H9 (cell line): ENCODE results near the gene ITSN1. TPM values are rescaled to one million over a fixed set of nuclear protein-coding genes. Genes with fewer than 3 reads are reported as not detected.
A peak's percentile ranks its signal among the peaks of the same experiment; 100 is the strongest.

ENCODE experiments used
- DNase-seq: peaks from one replicate; pipeline ENCODE4 v3.0.0-alpha.2; 2017
- H2AFZ ChIP-seq: one replicate; pipeline ENCODE4 v1.6.1; 2013; ENCODE audit warnings: mild to moderate bottlenecking, low read length, control low read depth, moderate library complexity
- H2AK5ac ChIP-seq: 2 replicates; pipeline ENCODE4 v1.6.1; 2013; ENCODE audit warnings: low read length, control low read depth, mixed read lengths; ENCODE audit not compliant: insufficient read length
- H2BK120ac ChIP-seq: one replicate; pipeline ENCODE4 v1.6.1; 2013; ENCODE audit warnings: low read depth, mild to moderate bottlenecking, low read length, control low read depth, inconsistent platforms; ENCODE audit not compliant: poor library complexity, severe bottlenecking
- H2BK12ac ChIP-seq: 2 replicates; pipeline ENCODE4 v1.6.1; 2013; ENCODE audit warnings: low read length, control low read depth, mixed read lengths, low read depth; ENCODE audit not compliant: insufficient read length
- H2BK15ac ChIP-seq: 2 replicates; pipeline ENCODE4 v1.6.1; 2013; ENCODE audit warnings: low read depth, low read length, control low read depth
- H2BK20ac ChIP-seq: one replicate; pipeline ENCODE4 v1.6.1; 2013; ENCODE audit warnings: low read depth, mild to moderate bottlenecking, low read length, control low read depth, inconsistent platforms; ENCODE audit not compliant: poor library complexity, severe bottlenecking
- H2BK5ac ChIP-seq: 2 replicates; pipeline ENCODE4 v1.6.1; 2013; ENCODE audit warnings: low read length, control low read depth, mixed read lengths; ENCODE audit not compliant: insufficient read length
- H3K14ac ChIP-seq: 2 replicates; pipeline ENCODE4 v1.6.1; 2013; ENCODE audit warnings: low read length, control low read depth; ENCODE audit not compliant: insufficient read depth
- H3K18ac ChIP-seq: 2 replicates; pipeline ENCODE4 v1.6.1; 2013; ENCODE audit warnings: low read depth, mild to moderate bottlenecking, mixed read lengths, low read length, control low read depth; ENCODE audit not compliant: insufficient read length
- H3K23ac ChIP-seq: 2 replicates; pipeline ENCODE4 v1.6.1; 2013; ENCODE audit warnings: low read length, control low read depth, mixed read lengths, low read depth; ENCODE audit not compliant: insufficient read length
- H3K23me2 ChIP-seq: 2 replicates; pipeline ENCODE4 v1.6.1; 2013; ENCODE audit warnings: low read depth, mild to moderate bottlenecking, mixed read lengths, low read length, control low read depth; ENCODE audit not compliant: insufficient read length, poor library complexity, severe bottlenecking
- H3K27ac ChIP-seq: 2 replicates; pipeline ENCODE4 v1.5.1; 2013; ENCODE audit warnings: low read length, control low read depth, mixed read lengths, low read depth; ENCODE audit not compliant: insufficient read length
- H3K27me3 ChIP-seq: 2 replicates; pipeline ENCODE4 v1.6.1; 2013; ENCODE audit warnings: low read length, control low read depth, inconsistent platforms; ENCODE audit not compliant: insufficient read depth
- H3K4ac ChIP-seq: 2 replicates; pipeline ENCODE4 v1.6.1; 2013; ENCODE audit warnings: low read depth, mild to moderate bottlenecking, control low read depth, inconsistent platforms, low read length, moderate library complexity
- H3K4me1 ChIP-seq: 2 replicates; pipeline ENCODE4 v1.6.1; 2013; ENCODE audit warnings: low read length, control low read depth, inconsistent platforms; ENCODE audit not compliant: insufficient read depth
- H3K4me2 ChIP-seq: 2 replicates; pipeline ENCODE4 v1.6.1; 2013; ENCODE audit warnings: low read length, control low read depth, mixed read lengths; ENCODE audit not compliant: insufficient read length, insufficient read depth
- H3K56ac ChIP-seq: 2 replicates; pipeline ENCODE4 v1.6.1; 2013; ENCODE audit warnings: low read depth, mild to moderate bottlenecking, mixed read lengths, low read length, control low read depth; ENCODE audit not compliant: insufficient read length
- H3K79me1 ChIP-seq: 2 replicates; pipeline ENCODE4 v1.6.1; 2013; ENCODE audit warnings: low read depth, mild to moderate bottlenecking, moderate library complexity, low read length, control low read depth, inconsistent platforms; ENCODE audit not compliant: insufficient read depth, poor library complexity, severe bottlenecking
- H3K79me2 ChIP-seq: 2 replicates; pipeline ENCODE4 v1.6.1; 2013; ENCODE audit warnings: low read length, control low read depth, inconsistent platforms; ENCODE audit not compliant: insufficient read depth
- H3K9ac ChIP-seq: 2 replicates; pipeline ENCODE4 v1.6.1; 2013; ENCODE audit warnings: low read length, control low read depth, mixed read lengths; ENCODE audit not compliant: insufficient read length; ENCODE audit errors: extremely low read depth
- H3K9me3 ChIP-seq: one replicate; pipeline ENCODE4 v1.6.1; 2013; ENCODE audit warnings: low read depth, low read length, inconsistent platforms; ENCODE audit not compliant: control insufficient read depth
- H3T11ph ChIP-seq: one replicate; pipeline ENCODE4 v1.6.1; 2013; ENCODE audit warnings: mild to moderate bottlenecking, low read length, control low read depth, inconsistent platforms
- H4K20me1 ChIP-seq: one replicate; pipeline ENCODE4 v1.6.1; 2013; ENCODE audit not compliant: control insufficient read depth, insufficient read length, insufficient read depth
- H4K5ac ChIP-seq: 2 replicates; pipeline ENCODE4 v1.6.1; 2013; ENCODE audit warnings: low read depth, mild to moderate bottlenecking, mixed read lengths, low read length, control low read depth; ENCODE audit not compliant: insufficient read length
- H4K8ac ChIP-seq: replicated peaks from 2 replicates; pipeline ENCODE4 v1.6.1; 2013; ENCODE audit warnings: low read length, control low read depth, mixed read lengths, low read depth; ENCODE audit not compliant: insufficient read length
- H4K91ac ChIP-seq: 2 replicates; pipeline ENCODE4 v1.6.1; 2013; ENCODE audit warnings: low read depth, mild to moderate bottlenecking, moderate library complexity, mixed read lengths, low read length, control low read depth; ENCODE audit not compliant: insufficient read length
- H3K27ac Mint-ChIP-seq, 3 experiments: 2 replicates in 2 of 3; 3 replicates in 1 of 3; pipeline ENCODE4 v1.8.0; 2020 to 2021; ENCODE audit warnings: mixed read lengths in 3 of 3, mild to moderate bottlenecking in 1 of 3, moderate library complexity in 1 of 3
- H3K27me3 Mint-ChIP-seq: 2 replicates; pipeline ENCODE4 v1.8.0; 2021; ENCODE audit warnings: low read depth, mild to moderate bottlenecking, moderate library complexity, mixed read lengths
- H3K36me3 Mint-ChIP-seq, 3 experiments: 2 replicates in 2 of 3; 3 replicates in 1 of 3; pipeline ENCODE4 v1.8.0; 2020 to 2021; ENCODE audit warnings: low read depth in 3 of 3, mixed read lengths in 3 of 3; ENCODE audit not compliant: insufficient read depth in 1 of 3
- H3K4me1 Mint-ChIP-seq, 2 experiments: 2 replicates each; pipeline ENCODE4 v1.8.0; 2020; ENCODE audit warnings: mixed read lengths in 2 of 2
- H3K4me3 Mint-ChIP-seq, 2 experiments: 2 replicates in 1 of 2; 3 replicates in 1 of 2; pipeline ENCODE4 v1.8.0; 2020 to 2021; ENCODE audit warnings: mild to moderate bottlenecking in 2 of 2, mixed read lengths in 2 of 2, moderate library complexity in 1 of 2
- H3K9me3 Mint-ChIP-seq, 2 experiments: 2 replicates in 1 of 2; 3 replicates in 1 of 2; pipeline ENCODE4 v1.8.0; 2020; ENCODE audit warnings: mild to moderate bottlenecking in 2 of 2, mixed read lengths in 2 of 2, moderate library complexity in 1 of 2
- WGBS: extraction: QIAGEN DNeasy Blood & Tissue Kit; methylation state at CpG from one replicate; pipeline ENCODE4 v1.1.7; 2013; ENCODE audit warnings: missing lambda C conversion rate, low lambda C conversion rate, mixed read lengths; ENCODE audit not compliant: insufficient read length; ENCODE audit errors: extremely low coverage; 5-methylcytosine and 5-hydroxymethylcytosine counted together
- total RNA-seq: library from RNA; stranded (reverse); gene quantifications from 2 replicates; pipeline ENCODE4 v1.2.1, GENCODE V29; 2021
- TF ChIP-seq, protein P1 (sequence below): fragments of 200-600 bp; sonication (generic); conservative IDR thresholded peaks from 3 replicates; pipeline ENCODE4 v1.8.0; 2021; ENCODE audit warnings: antibody characterized with exemption, mild to moderate bottlenecking

The ITSN1 gene
- total RNA-seq, 1 experiment from 2014 or later = 94.2 TPM

DNA sequence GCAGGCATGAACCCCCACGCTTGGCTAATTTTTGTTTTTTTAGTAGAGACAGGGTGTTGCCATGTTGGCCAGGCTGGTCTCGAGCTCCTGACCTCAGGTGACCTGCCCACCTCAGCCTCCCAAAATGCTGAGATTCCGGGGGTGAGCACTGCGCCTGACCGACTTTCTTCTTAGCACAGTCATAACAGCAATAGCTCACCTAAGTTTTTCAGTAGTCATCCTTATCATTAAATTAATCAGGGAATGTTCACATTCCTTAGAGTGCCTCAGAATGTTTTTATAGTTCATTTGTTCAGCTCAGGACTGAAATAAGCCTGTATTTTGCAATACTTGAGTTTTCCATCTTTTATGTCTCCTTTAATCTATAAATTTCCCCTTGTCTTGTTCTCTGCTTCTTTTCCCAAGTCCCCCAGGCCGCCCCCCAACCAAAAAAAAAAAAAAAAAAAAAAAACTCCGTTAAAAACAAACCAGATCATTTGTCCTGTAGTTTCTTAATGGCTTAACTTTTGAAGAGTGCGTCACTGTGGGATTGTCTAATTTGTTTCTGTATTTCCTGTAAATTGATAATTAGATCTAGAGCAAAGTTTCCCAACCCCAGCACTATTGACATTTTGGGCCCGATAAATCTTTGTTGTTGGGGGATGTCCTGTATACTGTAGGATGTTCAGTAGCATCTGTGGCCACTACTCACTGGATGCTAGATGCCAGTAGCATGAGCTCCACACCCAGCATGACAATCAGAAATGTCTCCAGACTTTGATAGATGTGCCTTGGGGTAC lies 120.7 kb downstream of the ITSN1 start:
- no peaks in the 10 kb centered on the region; the same call in 1 of the 2 replicates for H3K27me3 ChIP-seq
- no peak overlapping the region for H2BK20ac ChIP-seq
- no peaks in the 10 kb centered on the region for H3K23me2 ChIP-seq
- H3K4me2 ChIP-seq = no peak overlapping the region
- H3K9ac ChIP-seq = no peak overlapping the region
- Mint-ChIP-seq H3K27me3 (no peaks in the 10 kb centered on the region), H3K4me1 (peaks cover 16 to 19% of the 10 kb centered on the region in 2 experiments), H3K4me3 (no peak overlapping the region), H3K36me3 (peaks cover 16 to 71% (median 53%) of the 10 kb centered on the region in 3 experiments), H3K27ac (peak overlapping the region in 2 of 3 experiments; percentile 10 to 52; a peak in 4 of 7 replicates), H3K9me3 (no peaks in the 10 kb centered on the region)
- DNase-seq = no peak
- peaks cover 5% of the 10 kb centered on the region for H3K79me1 ChIP-seq
- WGBS = no CpG with 5 or more reads among the region's 9 CpGs
- H4K91ac ChIP-seq = no peak overlapping the region
- H3K18ac ChIP-seq = no peak overlapping the region
- no peak overlapping the region for H3K27ac ChIP-seq
- no peak overlapping the region for H3K56ac ChIP-seq
- H4K5ac ChIP-seq = no peak overlapping the region
- no peak overlapping the region for H2AFZ ChIP-seq
- H2BK15ac ChIP-seq = no peak overlapping the region
- no peak overlapping the region for H3K4ac ChIP-seq
- H2BK120ac ChIP-seq = no peak overlapping the region
- no peak overlapping the region for H2BK5ac ChIP-seq
- H2AK5ac ChIP-seq = no peak overlapping the region
- H3K9me3 ChIP-seq = no peaks in the 10 kb centered on the region
- H3K79me2 ChIP-seq = 0 out of 2 replicates have a peak, but pooled peaks cover 2% of the 10 kb centered on the region
- H3T11ph ChIP-seq = no peak overlapping the region
- no peak overlapping the region for H3K23ac ChIP-seq
- H2BK12ac ChIP-seq = no peak overlapping the region
- H3K4me1 ChIP-seq = peaks cover 3% of the 10 kb centered on the region; the same call in 1 of the 2 replicates
- H3K14ac ChIP-seq = no peak overlapping the region
- TF ChIP-seq, protein P1, sequence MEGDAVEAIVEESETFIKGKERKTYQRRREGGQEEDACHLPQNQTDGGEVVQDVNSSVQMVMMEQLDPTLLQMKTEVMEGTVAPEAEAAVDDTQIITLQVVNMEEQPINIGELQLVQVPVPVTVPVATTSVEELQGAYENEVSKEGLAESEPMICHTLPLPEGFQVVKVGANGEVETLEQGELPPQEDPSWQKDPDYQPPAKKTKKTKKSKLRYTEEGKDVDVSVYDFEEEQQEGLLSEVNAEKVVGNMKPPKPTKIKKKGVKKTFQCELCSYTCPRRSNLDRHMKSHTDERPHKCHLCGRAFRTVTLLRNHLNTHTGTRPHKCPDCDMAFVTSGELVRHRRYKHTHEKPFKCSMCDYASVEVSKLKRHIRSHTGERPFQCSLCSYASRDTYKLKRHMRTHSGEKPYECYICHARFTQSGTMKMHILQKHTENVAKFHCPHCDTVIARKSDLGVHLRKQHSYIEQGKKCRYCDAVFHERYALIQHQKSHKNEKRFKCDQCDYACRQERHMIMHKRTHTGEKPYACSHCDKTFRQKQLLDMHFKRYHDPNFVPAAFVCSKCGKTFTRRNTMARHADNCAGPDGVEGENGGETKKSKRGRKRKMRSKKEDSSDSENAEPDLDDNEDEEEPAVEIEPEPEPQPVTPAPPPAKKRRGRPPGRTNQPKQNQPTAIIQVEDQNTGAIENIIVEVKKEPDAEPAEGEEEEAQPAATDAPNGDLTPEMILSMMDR = no peak
- no peaks in the 10 kb centered on the region for H4K20me1 ChIP-seq
- no peak overlapping the region for H4K8ac ChIP-seq
